ENCODE results near the gene RPRD1B. TPM values are rescaled to one million over a fixed set of nuclear protein-coding genes. Genes with fewer than 3 reads are reported as not detected.

RPRD1B gene
- polyA plus RNA-seq, 1 of the 3 experiments (the other 2 are of a cell fraction): 11.8 TPM

DNA sequence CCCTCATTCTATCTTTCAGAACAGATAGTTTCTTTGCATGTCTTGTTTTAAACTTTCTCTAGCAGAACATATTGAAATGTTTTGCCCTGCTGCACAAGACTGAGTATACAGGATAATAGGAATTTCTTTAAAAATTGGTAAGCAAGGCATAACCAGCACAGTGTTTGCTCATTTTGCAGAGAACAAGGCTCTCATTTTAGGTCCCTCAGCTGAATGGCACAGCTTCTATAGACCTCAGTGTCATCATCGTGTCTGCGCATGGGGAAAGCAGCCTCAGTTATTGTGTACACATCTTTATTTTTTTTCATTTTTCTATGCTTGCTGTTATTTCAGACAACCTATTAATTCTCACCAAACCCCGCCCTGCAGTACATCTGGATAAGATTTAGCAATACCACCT lies 36.0 kb upstream of the RPRD1B start:
- peaks cover 36 to 65% of the 10 kb centered on the region in 2 experiments for H3K36me3 ChIP-seq (replicated peaks in 1 of 2; ENCODE audit: control insufficient read depth in 1 of 2, insufficient read depth in 2 of 2, low read length in 1 of 2)
- H3K4me1 ChIP-seq (ENCODE audit: control insufficient read depth in 1 of 2, insufficient read depth in 2 of 2, low read depth in 1 of 2, low read length in 1 of 2): peaks cover 11 to 21% of the 10 kb centered on the region in 2 experiments
- no peak for DNase-seq
- no peak overlapping the region for H3K27ac ChIP-seq (ENCODE audit: low read depth in 2 of 2, low read length in 1 of 2)
- H3K9ac ChIP-seq: no peak overlapping the region
- TF ChIP-seq TCF12 (IDR thresholded peaks at IDR 0.05): no peak
- no peak for TF ChIP-seq CTCF (IDR thresholded peaks at IDR 0.05)
- no peak for TF ChIP-seq FOXM1 (IDR thresholded peaks at IDR 0.05; ENCODE audit: low read depth)
- TF ChIP-seq REST (IDR thresholded peaks at IDR 0.05; ENCODE audit: low read depth, low read length): no peak
- TF ChIP-seq ELF1 (IDR thresholded peaks at IDR 0.05): no peak
- TF ChIP-seq, protein P1, sequence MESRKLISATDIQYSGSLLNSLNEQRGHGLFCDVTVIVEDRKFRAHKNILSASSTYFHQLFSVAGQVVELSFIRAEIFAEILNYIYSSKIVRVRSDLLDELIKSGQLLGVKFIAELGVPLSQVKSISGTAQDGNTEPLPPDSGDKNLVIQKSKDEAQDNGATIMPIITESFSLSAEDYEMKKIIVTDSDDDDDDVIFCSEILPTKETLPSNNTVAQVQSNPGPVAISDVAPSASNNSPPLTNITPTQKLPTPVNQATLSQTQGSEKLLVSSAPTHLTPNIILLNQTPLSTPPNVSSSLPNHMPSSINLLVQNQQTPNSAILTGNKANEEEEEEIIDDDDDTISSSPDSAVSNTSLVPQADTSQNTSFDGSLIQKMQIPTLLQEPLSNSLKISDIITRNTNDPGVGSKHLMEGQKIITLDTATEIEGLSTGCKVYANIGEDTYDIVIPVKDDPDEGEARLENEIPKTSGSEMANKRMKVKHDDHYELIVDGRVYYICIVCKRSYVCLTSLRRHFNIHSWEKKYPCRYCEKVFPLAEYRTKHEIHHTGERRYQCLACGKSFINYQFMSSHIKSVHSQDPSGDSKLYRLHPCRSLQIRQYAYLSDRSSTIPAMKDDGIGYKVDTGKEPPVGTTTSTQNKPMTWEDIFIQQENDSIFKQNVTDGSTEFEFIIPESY (IDR thresholded peaks at IDR 0.05; ENCODE audit: borderline replicate concordance, low read depth): no peak
- no peak for TF ChIP-seq RXRA (IDR thresholded peaks at IDR 0.05; ENCODE audit: borderline replicate concordance, low read depth)
- no peak for TF ChIP-seq NRF1 (IDR thresholded peaks at IDR 0.05; ENCODE audit: low read depth, low read length)
- TF ChIP-seq JUND (IDR thresholded peaks at IDR 0.05): no peak
- no peak for TF ChIP-seq NFIC (IDR thresholded peaks at IDR 0.05; ENCODE audit: borderline replicate concordance)
- no peak overlapping the region for H3K4me2 ChIP-seq
- no peak overlapping the region for H3K4me3 ChIP-seq (ENCODE audit: low read depth in 2 of 2, low read length in 1 of 2)
- ChIA-PET POLR2A (interaction anchor here (0.7 kb wide), 1 partner anchor 86 kb away, joined by 7 read pairs; no protein-coding TSS in a partner anchor), CTCF (interaction anchor here (1.0 to 2.3 kb wide), 7 partner anchors 10 to 433 kb away, joined by 4 to 18 read pairs (median 7); partner anchors contain the start of gene VSTM2L)
- no peaks in the 10 kb centered on the region for H3K9me3 ChIP-seq
- H4K20me1 ChIP-seq (ENCODE audit: insufficient read depth): peaks cover 6% of the 10 kb centered on the region; the same call in 1 of the 2 replicates
- no peak overlapping the region for H2AFZ ChIP-seq (ENCODE audit: low read depth)
- no peaks in the 10 kb centered on the region for H3K9me2 ChIP-seq
- H3F3A ChIP-seq (replicated peaks; ENCODE audit: insufficient read depth): peaks cover 14% of the 10 kb centered on the region
- 98% methylated on average over 3 of the region's 3 CpGs for WGBS (ENCODE audit: low lambda C conversion rate)
- H3K79me2 ChIP-seq (ENCODE audit: insufficient read depth): no peaks in the 10 kb centered on the region
- no peaks in the 10 kb centered on the region for H3K27me3 ChIP-seq (ENCODE audit: insufficient read depth)
